Stimulated activated CD8-positive, alpha-beta memory T cell treated with anti-CD3 and anti-CD28 coated beads, Interleukin-2, amount 100 ng/mL, for 48 hours (primary cell): ENCODE measurements around the gene C1orf87.
"Not testable (repeated sequence)": the region's sequence is repeated elsewhere in the genome, so short reads cannot be mapped to it uniquely, and the experiment has no call there.

Experiments
- DNase-seq, 2 donors: peaks; one replicate each; pipeline ENCODE4 v3.0.0-alpha.2; 2020; ENCODE audit warnings: low read depth in 2 of 2

The C1orf87 gene

GRCh38 chr1:59994302-59995198, 79.0 kb downstream of the C1orf87 start:
- no peak for DNase-seq

DNA sequence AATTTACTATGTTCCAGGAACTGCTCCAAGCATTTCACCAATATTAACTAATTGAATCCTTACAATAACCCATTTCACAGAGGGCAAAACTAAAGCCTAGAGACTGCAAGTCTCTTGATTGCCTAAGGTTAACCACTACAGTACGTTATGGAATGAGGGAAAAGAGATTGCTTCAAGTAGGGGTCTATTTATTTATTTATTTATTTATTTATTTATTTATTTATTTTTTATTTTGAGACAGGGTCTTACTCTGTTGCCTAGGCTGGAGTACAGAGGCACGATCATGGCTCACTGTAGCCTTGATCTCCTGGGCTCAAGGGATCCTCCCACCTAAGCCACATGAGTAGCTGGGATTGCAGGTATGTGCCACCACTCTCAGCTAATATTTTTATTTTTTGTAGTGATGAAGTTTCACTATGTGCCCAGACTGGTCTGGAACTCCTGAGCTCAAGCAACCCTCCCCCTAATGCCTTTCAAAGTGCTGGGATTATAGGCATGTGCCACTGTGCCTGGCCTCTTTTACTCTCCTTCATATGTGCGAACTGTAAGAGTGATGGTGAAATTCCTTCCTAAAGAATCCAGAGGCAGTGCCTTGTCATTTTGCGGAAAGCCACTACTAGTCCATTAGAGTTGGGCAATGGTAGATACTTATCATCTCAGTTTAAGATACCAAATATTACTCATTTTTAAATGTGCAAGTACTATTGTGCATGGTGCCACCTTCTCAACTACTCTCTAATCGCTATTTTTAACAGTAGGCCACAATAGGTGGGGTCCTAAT, 81.3 kb downstream of the C1orf87 start:
- DNase-seq: no peak

- DNase-seq: no peak
These were observed 83.1 kb downstream of the C1orf87 start for GRCh38 chr1:59990470-59990869.

DNA sequence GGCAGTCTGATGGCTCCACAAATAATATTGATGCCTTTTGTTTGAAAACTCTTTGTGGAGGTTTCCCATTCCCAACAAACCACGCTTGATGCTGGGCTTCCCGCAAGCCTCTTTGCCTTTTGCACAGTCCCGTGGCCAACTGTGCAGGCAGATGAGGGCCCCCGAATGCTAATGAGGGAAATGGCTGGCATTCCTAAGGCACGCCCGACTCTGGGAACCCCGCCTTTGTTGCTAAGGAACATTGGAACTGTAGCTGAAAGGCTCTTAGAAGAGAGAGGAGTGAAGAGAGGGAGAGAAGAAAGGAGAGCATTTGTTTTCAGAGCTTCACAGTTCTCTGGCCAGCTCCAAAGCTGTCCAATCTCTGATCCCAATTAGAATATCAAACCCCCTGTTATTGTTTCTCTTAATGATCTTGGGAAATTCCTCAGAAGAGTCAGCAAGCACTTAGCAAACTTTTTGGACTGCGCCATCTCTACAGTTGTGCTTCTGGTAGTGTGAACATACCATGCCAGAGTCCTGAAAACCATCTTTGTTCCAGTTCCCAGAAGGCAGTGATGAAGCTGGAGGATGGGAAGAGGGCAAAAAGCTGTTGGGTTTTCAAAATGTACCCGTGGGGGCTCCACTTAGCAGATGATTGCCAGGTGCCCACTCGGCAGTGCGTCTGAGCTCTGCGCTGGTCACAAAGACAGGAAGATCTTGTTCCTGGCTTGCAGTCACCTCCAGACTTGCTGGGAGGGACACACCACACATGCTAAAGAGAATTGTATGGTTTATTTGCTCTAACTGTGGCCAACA, 86.9 kb downstream of the C1orf87 start:
- DNase-seq: no peak

DNA sequence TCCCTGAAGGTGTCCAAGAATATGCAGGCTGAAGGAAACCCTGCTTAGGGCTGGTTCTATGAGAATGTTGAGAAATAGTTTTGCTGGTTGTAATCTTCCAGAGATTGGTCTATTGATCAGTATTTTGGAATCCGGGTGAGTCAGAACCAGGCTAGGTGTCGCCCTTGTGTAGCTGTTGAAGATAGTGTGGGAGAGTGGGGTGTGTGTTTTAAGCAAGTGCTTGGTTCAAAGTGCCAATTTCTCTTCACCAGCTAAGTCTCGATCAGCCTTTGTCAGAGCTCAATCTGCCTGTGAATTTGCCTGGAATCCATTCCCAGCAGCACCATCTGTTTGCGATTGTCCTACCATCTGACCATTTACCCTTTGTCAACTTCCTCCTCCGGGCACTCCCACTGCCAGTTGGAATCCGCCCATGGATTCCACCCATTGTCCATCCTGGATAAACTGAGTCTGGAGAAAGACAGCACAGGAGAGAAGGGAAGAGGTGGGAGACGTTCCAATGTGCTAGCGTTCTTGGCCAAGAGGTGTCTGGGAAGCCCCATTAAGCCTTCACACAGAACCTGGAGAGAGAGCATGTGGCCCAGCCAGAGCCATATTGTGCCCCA, 87.6 kb downstream of the C1orf87 start:
- no peak for DNase-seq

DNA sequence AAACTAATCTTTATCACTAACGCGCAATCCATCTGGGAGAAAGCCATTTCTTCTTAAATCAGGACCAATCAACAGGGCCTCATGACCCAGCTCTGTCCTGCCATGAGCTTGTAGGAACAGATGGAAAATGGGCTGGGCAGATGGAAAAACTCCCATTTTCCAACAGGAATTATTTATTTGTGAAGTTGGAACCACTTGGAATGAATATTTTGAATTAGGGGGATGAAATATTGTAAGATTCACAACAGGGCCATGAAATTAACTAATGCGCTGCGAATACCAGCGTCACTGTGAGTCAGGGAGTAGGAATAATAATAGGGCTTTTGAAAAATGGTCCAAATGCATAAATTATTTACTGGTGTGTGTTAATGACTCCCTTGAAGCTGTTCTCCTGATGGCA, 93.9 kb downstream of the C1orf87 start:
- DNase-seq: no peak

DNA sequence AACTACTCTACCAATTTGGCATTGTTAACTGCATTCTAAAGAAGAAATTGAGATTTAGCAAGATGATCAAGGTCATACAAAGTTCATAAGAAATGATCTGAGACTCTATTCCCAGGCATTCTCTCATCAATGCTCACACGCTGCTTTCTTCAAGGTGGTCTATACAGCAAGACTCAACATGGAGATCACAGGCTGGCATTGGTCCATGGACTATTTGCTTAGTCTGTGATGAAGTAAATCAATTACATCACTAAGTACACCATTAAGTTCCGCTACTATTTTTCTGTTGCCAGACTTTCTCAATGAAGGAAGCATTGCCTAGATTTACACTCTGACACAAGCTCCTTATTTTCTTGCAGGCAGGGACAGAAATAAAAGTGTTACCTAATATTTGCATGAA, 95.1 kb downstream of the C1orf87 start:
- no peak for DNase-seq

- DNase-seq: no peak
These were observed 95.5 kb downstream of the C1orf87 start for GRCh38 chr1:59978026-59978425.

DNA sequence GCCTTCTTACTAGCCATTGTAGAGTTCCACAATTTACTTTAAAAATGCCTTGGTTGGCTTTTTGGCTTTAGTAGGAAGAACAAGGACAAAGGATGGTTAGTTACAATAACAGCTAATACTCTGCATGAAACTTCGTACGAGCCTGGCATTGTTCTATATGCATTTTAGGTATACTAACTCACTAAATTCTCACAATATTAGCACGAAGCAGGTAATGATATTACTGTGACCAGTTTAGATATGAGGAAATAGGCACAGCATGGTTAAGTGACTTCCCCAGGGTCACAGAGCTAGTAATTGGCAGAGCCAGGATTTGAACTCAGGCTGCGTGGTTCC, 96.5 kb downstream of the C1orf87 start:
- no peak for DNase-seq

- peak; percentile 23 to 38 for DNase-seq
These were observed 97.1 kb downstream of the C1orf87 start for GRCh38 chr1:59976194-59977074.

GRCh38 chr1:59973719-59974118, 99.9 kb downstream of the C1orf87 start:
- DNase-seq: no peak

DNA sequence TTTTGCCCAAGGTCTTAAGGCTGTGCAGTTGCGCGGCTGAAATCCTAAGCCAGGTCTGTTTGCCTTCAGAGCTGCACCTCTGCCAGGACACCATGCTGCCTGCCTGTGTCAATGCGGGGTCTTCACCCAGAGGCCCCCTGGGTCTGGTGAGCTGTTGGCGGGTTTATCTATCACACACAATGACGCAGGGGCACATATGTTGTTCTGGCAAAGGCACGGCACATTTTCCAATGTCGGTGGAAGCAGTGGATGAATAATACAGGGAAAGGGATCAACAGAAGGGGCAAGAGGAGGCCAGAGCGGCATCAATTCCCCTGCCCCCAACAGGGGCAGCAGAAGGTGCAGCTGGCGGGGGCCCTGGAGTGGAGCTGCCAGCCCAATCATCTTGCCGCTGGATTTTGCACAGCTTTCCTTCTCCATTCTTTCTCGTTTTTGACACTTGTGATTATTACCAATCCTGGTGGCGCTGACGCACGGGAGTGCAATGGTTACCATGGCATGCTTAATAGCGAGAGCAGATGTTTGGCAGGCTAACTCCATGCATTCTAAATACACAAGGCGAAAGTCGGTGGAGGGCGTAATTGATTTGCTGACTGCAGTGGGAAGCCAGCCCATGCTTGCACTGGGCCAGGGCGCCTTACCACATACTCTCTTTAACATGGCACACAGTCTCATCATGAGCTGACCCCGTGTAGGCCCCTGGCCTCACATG, 101.2 kb downstream of the C1orf87 start:
- no peak for DNase-seq

DNA sequence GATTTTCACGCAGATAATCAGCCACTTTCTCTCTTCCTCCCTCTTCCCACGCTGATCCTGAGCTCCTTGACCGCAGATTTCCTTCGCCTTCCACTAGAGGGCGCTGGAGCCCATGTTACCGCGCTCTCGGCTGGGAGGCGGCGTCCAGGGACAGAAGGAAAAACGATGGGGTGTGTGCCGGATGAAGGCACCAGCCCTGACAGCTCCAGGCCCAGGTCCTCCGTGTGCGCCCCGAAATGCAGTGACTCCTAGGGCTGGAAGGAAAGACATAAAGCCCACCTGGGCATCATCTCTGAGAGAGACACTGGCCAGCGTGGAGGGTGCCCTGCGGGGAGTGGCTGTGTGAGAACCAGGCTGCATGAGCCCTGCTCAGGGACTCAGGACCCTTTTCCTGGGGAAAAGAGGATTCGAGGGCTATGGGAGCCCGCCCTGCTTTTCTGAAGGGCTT, 102.1 kb downstream of the C1orf87 start:
- DNase-seq: peak; percentile 23

- DNase-seq: not testable (repeated sequence)
These were observed 103.9 kb downstream of the C1orf87 start for GRCh38 chr1:59969542-59970175.

- DNase-seq: not testable (repeated sequence)
These were observed 104.8 kb downstream of the C1orf87 start for GRCh38 chr1:59968746-59969145.

DNA sequence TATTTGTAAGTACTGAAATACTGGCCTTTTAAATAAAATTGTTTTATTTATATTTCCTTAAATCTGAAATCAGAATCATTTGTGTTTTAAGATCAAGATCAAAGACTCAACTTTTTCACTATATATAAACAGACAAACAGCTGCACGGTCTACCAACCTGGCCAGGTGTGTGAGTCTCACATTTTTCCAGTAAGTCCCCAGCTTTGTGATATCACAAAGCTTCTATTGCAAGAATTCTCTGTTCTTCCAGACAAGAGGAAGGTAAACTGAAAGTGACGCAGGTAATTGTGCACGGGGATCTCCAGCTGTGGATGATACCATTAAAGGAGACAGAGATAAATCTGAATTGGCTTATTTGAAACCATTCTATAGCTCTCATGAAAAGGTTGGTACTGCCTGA, 105.8 kb downstream of the C1orf87 start:
- no peak for DNase-seq

DNA sequence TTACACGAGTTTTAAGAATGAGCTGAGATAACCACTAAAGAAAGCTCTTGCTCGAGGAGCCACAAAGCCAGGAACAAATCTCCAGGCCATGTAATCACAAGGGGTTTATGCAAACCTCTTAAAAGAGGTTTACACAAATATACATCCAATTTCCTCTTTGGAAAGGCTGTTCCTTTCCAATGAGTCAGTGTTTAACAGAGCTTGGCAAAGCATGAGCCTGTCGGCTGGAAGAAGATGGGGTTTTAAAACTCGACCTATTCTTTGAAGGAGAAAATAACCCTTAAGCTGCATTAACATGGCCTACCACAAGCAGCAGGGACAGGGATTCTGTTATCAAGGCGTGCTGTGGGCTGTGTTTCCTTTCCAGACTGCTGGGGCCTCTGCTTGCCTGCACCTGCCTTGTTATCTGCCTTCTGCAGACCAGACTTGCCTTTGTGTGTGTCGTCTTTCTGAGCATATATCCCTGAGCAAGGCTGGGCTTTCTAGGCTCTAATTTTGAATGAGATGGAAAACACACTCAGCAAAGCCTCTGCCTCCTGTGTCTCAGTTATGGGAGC, 106.4 kb downstream of the C1orf87 start:
- DNase-seq: no peak

- no peak for DNase-seq
These were observed 121.5 kb downstream of the C1orf87 start for GRCh38 chr1:59952065-59952464.

GRCh38 chr1:59949648-59950047, 123.9 kb downstream of the C1orf87 start:
- no peak for DNase-seq
